Measurements from ENCODE around the gene PEAR1.

PEAR1 gene

GRCh38 chr1:156903328-156904091 lies 10.0 kb downstream of the PEAR1 start:
- Histone ChIP-seq H3K27ac (ENCODE audit: low read length) (no peak overlapping the region), H3K4me1 (ENCODE audit: control insufficient read depth in 1 of 2, insufficient read depth in 2 of 2, low read length in 2 of 2) (peaks cover 0 to 6% of the 10 kb centered on the region in 2 donors), H3K4me3 (ENCODE audit: low read depth in 1 of 2, low read length in 2 of 2) (no peak overlapping the region), H3K27me3 (ENCODE audit: low read depth, low read length) (no peaks in the 10 kb centered on the region), H3K9me3 (ENCODE audit: control insufficient read depth in 1 of 2, low read length in 2 of 2) (no peaks in the 10 kb centered on the region), H3K36me3 (ENCODE audit: control insufficient read depth in 1 of 2, insufficient read depth in 2 of 2, low read length in 2 of 2) (peaks cover 0 to 6% of the 10 kb centered on the region in 2 donors)

- no peaks in the 10 kb centered on the region for H3K9me3 ChIP-seq (ENCODE audit: control insufficient read depth in 1 of 2, low read length in 2 of 2)
- H3K27ac ChIP-seq (ENCODE audit: low read length), result no peak overlapping the region
- no peaks in the 10 kb centered on the region for H3K27me3 ChIP-seq (ENCODE audit: low read depth, low read length)
- no peak overlapping the region for H3K4me3 ChIP-seq (ENCODE audit: low read depth in 1 of 2, low read length in 2 of 2)
- peaks cover 0 to 6% of the 10 kb centered on the region in 2 donors for H3K36me3 ChIP-seq (ENCODE audit: control insufficient read depth in 1 of 2, insufficient read depth in 2 of 2, low read length in 2 of 2)
- peaks cover 0 to 6% of the 10 kb centered on the region in 2 donors for H3K4me1 ChIP-seq (ENCODE audit: control insufficient read depth in 1 of 2, insufficient read depth in 2 of 2, low read length in 2 of 2)
Observed at GRCh38 chr1:156904187-156904959, 10.9 kb downstream of the PEAR1 start.

DNA sequence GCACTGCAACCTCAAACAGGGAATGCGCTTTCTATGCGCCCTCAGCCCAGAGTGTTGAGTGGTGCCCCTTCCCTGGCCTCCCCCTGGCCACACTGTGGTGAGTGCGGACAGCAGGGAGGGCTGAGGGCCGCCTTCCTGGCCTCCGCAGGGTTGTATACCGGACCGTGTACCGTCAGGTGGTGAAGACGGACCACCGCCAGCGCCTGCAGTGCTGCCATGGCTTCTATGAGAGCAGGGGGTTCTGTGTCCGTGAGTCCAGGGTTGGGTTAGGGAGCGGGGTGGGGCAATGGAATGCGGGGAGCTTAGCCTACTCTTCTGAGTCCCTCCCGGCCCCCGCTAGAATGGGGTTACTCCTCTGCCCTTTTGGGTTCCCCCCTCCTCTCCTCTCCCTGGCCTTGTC lies 11.7 kb downstream of the PEAR1 start:
- Histone ChIP-seq H3K27me3 (ENCODE audit: low read depth, low read length) (no peaks in the 10 kb centered on the region), H3K4me1 (ENCODE audit: control insufficient read depth in 1 of 2, insufficient read depth in 2 of 2, low read length in 2 of 2) (peaks cover 0 to 6% of the 10 kb centered on the region in 2 donors), H3K4me3 (ENCODE audit: low read depth in 1 of 2, low read length in 2 of 2) (no peak overlapping the region), H3K9me3 (ENCODE audit: control insufficient read depth in 1 of 2, low read length in 2 of 2) (no peaks in the 10 kb centered on the region), H3K36me3 (ENCODE audit: control insufficient read depth in 1 of 2, insufficient read depth in 2 of 2, low read length in 2 of 2) (peaks cover 0 to 6% of the 10 kb centered on the region in 2 donors), H3K27ac (ENCODE audit: low read length) (no peak overlapping the region)

GRCh38 chr1:156905651-156906050 lies 12.1 kb downstream of the PEAR1 start:
- no peak overlapping the region for H3K4me3 ChIP-seq (ENCODE audit: low read depth in 1 of 2, low read length in 2 of 2)
- no peaks in the 10 kb centered on the region for H3K9me3 ChIP-seq (ENCODE audit: control insufficient read depth in 1 of 2, low read length in 2 of 2)
- no peak overlapping the region for H3K27ac ChIP-seq (ENCODE audit: low read length)
- H3K4me1 ChIP-seq (ENCODE audit: control insufficient read depth in 1 of 2, insufficient read depth in 2 of 2, low read length in 2 of 2), result peaks cover 0 to 6% of the 10 kb centered on the region in 2 donors
- no peaks in the 10 kb centered on the region for H3K27me3 ChIP-seq (ENCODE audit: low read depth, low read length)
- peaks cover 0 to 6% of the 10 kb centered on the region in 2 donors for H3K36me3 ChIP-seq (ENCODE audit: control insufficient read depth in 1 of 2, insufficient read depth in 2 of 2, low read length in 2 of 2)

DNA sequence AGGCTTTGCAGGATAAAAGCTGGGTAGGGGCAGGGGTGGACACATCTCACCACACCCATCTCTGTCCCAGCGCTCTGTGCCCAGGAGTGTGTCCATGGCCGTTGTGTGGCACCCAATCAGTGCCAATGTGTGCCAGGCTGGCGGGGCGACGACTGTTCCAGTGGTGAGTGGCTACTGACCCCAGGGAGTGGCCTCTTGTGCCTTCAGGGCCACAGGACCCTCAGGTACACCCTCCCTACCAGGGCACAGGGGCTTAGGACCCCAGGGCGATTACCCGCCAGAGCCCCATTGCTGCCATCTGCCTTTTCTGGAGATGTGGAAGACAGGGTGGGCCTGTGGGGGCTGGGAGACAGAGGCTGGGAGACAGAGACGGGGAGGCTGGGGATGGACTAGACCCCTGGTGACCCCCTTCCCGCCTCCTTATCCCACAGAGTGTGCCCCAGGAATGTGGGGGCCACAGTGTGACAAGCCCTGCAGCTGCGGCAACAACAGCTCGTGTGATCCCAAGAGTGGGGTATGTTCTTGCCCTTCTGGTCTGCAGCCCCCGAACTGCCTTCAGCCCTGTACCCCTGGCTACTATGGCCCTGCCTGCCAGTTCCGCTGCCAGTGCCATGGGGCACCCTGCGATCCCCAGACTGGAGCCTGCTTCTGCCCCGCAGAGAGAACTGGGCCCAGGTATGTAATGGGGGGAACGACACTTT lies 12.8 kb downstream of the PEAR1 start:
- Histone ChIP-seq H3K36me3 (ENCODE audit: control insufficient read depth in 1 of 2, insufficient read depth in 2 of 2, low read length in 2 of 2) (peaks cover 0 to 6% of the 10 kb centered on the region in 2 donors), H3K9me3 (ENCODE audit: control insufficient read depth in 1 of 2, low read length in 2 of 2) (no peaks in the 10 kb centered on the region), H3K27ac (ENCODE audit: low read length) (no peak overlapping the region), H3K27me3 (ENCODE audit: low read depth, low read length) (no peaks in the 10 kb centered on the region), H3K4me3 (ENCODE audit: low read depth in 1 of 2, low read length in 2 of 2) (no peak overlapping the region), H3K4me1 (ENCODE audit: control insufficient read depth in 1 of 2, insufficient read depth in 2 of 2, low read length in 2 of 2) (peaks cover 0 to 6% of the 10 kb centered on the region in 2 donors)

DNA sequence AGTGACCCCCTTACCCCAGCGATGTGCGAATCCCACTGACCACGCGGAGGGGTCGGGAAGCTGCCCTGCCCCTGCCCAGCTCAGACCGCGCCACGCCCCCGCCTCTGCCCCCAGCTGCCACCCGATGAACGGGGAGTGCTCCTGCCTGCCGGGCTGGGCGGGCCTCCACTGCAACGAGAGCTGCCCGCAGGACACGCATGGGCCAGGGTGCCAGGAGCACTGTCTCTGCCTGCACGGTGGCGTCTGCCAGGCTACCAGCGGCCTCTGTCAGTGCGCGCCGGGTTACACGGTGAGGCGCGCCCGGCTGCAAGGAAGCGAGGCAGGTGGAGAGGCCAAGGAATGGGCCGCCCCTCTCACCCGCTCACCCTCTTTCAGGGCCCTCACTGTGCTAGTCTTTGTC lies 15.0 kb downstream of the PEAR1 start:
- H3K36me3 ChIP-seq (ENCODE audit: control insufficient read depth in 1 of 2, insufficient read depth in 2 of 2, low read length in 2 of 2), result peaks cover 0 to 6% of the 10 kb centered on the region in 2 donors
- no peak overlapping the region for H3K4me3 ChIP-seq (ENCODE audit: low read depth in 1 of 2, low read length in 2 of 2)
- H3K27me3 ChIP-seq (ENCODE audit: low read depth, low read length), result no peaks in the 10 kb centered on the region
- H3K4me1 ChIP-seq (ENCODE audit: control insufficient read depth in 1 of 2, insufficient read depth in 2 of 2, low read length in 2 of 2), result peaks cover 0 to 6% of the 10 kb centered on the region in 2 donors
- no peak overlapping the region for H3K27ac ChIP-seq (ENCODE audit: low read length)
- no peaks in the 10 kb centered on the region for H3K9me3 ChIP-seq (ENCODE audit: control insufficient read depth in 1 of 2, low read length in 2 of 2)

GRCh38 chr1:156908955-156909354 lies 15.4 kb downstream of the PEAR1 start:
- Histone ChIP-seq H3K27me3 (ENCODE audit: low read depth, low read length) (no peaks in the 10 kb centered on the region), H3K9me3 (ENCODE audit: control insufficient read depth in 1 of 2, low read length in 2 of 2) (no peaks in the 10 kb centered on the region), H3K27ac (ENCODE audit: low read length) (no peak overlapping the region), H3K4me3 (ENCODE audit: low read depth in 1 of 2, low read length in 2 of 2) (no peak overlapping the region), H3K36me3 (ENCODE audit: control insufficient read depth in 1 of 2, insufficient read depth in 2 of 2, low read length in 2 of 2) (peaks cover 0 to 6% of the 10 kb centered on the region in 2 donors), H3K4me1 (ENCODE audit: control insufficient read depth in 1 of 2, insufficient read depth in 2 of 2, low read length in 2 of 2) (peaks cover 0 to 6% of the 10 kb centered on the region in 2 donors)

GRCh38 chr1:156909671-156910070 lies 16.2 kb downstream of the PEAR1 start:
- Histone ChIP-seq H3K36me3 (ENCODE audit: control insufficient read depth in 1 of 2, insufficient read depth in 2 of 2, low read length in 2 of 2) (peaks cover 0 to 9% of the 10 kb centered on the region in 2 donors), H3K4me1 (ENCODE audit: control insufficient read depth in 1 of 2, insufficient read depth in 2 of 2, low read length in 2 of 2) (peaks cover 0 to 6% of the 10 kb centered on the region in 2 donors), H3K27me3 (ENCODE audit: low read depth, low read length) (no peaks in the 10 kb centered on the region)

GRCh38 chr1:156910309-156910782 lies 16.8 kb downstream of the PEAR1 start:
- Histone ChIP-seq H3K9me3 (ENCODE audit: control insufficient read depth in 1 of 2, low read length in 2 of 2) (no peaks in the 10 kb centered on the region), H3K4me1 (ENCODE audit: control insufficient read depth in 1 of 2, insufficient read depth in 2 of 2, low read length in 2 of 2) (peaks cover 0 to 6% of the 10 kb centered on the region in 2 donors), H3K27me3 (ENCODE audit: low read depth, low read length) (no peaks in the 10 kb centered on the region), H3K36me3 (ENCODE audit: control insufficient read depth in 1 of 2, insufficient read depth in 2 of 2, low read length in 2 of 2) (peaks cover 0 to 9% of the 10 kb centered on the region in 2 donors), H3K27ac (ENCODE audit: low read length) (no peak overlapping the region), H3K4me3 (ENCODE audit: low read depth in 1 of 2, low read length in 2 of 2) (no peak overlapping the region)

More at GRCh38 chr1:156909671-156910070, 16.2 kb downstream of the PEAR1 start:
- no peaks in the 10 kb centered on the region for H3K9me3 ChIP-seq (ENCODE audit: control insufficient read depth in 1 of 2, low read length in 2 of 2)
- H3K4me3 ChIP-seq (ENCODE audit: low read depth in 1 of 2, low read length in 2 of 2), result no peak overlapping the region
- no peak overlapping the region for H3K27ac ChIP-seq (ENCODE audit: low read length)

DNA sequence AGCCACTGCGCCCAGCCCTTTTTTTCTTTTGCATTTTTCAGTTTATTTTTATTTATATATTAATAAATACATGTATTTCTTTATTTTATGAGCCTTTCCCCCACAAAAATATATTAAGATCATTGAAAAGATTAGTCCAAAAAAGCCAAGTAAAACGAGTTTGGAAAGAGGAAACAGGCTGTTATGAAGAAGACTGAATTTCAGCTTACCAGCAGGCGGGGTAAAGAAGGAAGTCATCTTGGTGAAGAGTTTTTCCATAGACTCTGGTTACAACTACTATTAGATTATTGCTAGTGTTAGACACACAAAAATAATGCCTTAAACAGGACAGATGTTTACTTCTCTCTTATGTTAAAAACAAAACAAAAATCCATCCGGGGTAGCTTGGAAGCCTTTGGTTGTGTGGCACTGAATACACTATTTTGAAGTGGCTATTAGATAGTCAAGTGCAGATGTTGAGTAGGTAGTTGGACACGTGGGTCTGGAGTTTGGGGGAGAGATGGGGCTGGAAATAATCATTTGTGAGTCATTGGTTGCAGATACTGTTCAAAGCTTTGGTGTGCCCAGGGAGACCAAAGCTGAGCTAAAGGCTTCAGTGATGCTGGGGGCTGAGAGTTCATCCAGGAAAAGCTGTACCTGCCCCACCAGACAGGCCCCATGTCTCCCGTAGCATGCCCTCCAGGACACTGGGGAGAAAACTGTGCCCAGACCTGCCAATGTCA lies 18.2 kb downstream of the PEAR1 start:
- Histone ChIP-seq H3K9me3 (ENCODE audit: control insufficient read depth in 1 of 2, low read length in 2 of 2) (no peaks in the 10 kb centered on the region), H3K27ac (ENCODE audit: low read length) (no peak overlapping the region), H3K4me1 (ENCODE audit: control insufficient read depth in 1 of 2, insufficient read depth in 2 of 2, low read length in 2 of 2) (peaks cover 0 to 6% of the 10 kb centered on the region in 2 donors), H3K4me3 (ENCODE audit: low read depth in 1 of 2, low read length in 2 of 2) (no peak overlapping the region), H3K27me3 (ENCODE audit: low read depth, low read length) (no peaks in the 10 kb centered on the region), H3K36me3 (ENCODE audit: control insufficient read depth in 1 of 2, insufficient read depth in 2 of 2, low read length in 2 of 2) (peaks cover 0 to 4% of the 10 kb centered on the region in 2 donors)

Measured in muscle layer of duodenum (tissue), 2 donors.